NCI-H1694 (cell line): ENCODE results near the gene STX8.
"Not testable (repeated sequence)": the region's sequence is repeated elsewhere in the genome, so short reads cannot be mapped to it uniquely, and the experiment has no call there.

ENCODE experiments used
- DNase-seq: peaks from one replicate; lab custom pipeline; 2025; lab: John Stamatoyannopoulos, UW

STX8 gene

GRCh38 chr17:9499041-9499440, 76.6 kb downstream of the STX8 start:
- DNase-seq = no peak

GRCh38 chr17:9498490-9498889, 77.1 kb downstream of the STX8 start:
- DNase-seq = no peak

- DNase-seq = no peak
Observed at GRCh38 chr17:9488556-9488955, 87.1 kb downstream of the STX8 start.

DNA sequence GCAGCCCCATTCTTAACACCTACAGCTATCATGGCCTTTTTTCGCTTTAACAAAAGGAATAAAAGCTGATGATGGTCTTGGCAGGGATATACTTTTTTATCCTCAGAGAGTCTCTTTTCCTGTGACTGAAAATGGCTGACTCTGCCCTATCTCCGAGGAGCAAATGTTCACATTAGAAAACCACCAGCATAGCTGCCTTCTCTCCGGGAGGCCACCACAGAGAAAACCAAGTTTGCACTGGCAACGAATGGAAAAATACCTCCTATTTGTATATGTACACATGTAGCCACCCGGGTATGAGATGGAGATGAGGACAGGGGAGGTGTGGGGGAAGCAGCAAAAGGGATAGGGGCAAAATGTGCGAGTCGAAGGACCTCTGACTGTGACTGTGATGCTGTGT, 88.2 kb downstream of the STX8 start:
- DNase-seq = no peak

GRCh38 chr17:9484789-9485188, 90.8 kb downstream of the STX8 start:
- no peak for DNase-seq

- no peak for DNase-seq
Observed at GRCh38 chr17:9479964-9480363, 95.7 kb downstream of the STX8 start.

DNA sequence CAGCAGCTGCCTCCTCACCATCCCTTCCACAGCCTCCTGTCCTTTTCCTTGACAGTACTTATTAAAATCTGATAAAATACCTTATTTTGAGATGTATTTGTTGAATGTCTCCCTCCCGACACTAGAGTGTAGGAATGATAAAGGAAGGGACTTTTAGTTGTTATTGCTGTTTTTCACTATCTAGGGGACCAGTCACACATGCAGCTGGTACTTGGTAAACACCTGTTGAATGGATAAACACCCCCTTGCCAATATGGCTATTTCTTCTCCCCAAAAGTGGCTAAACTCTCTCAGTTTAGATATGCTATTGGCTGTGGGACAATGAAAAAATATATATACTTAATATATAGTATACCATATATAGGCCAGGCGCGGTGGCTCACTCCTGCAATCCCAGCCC, 96.7 kb downstream of the STX8 start:
- no peak for DNase-seq

DNA sequence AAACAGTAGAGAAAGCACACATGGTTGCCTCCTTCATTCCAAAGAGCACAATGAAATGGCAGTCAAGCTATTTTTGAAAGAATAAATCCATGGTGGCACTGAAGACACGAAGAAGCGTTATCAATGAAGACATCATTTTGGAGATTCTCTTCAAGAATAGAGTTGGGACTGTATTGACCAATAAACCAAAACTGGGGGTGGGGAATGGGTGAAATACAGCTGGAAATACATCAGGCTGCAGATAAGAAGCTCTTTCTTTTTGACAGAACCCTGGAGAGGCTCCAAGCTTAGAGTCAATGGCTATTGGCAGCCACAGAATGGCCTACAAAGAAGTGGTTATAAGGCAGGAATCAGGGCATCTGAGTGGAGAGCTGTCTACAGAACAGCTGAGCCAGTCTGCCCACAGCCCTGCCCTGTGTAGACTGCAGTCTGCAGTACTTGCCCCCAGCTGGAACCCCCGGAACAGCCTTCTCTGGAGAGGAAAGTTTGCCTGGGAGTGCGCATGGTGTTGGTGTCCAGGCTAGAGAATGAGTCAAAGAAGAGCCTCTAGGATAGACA, 100.4 kb downstream of the STX8 start:
- DNase-seq = no peak

- no peak for DNase-seq
Observed at GRCh38 chr17:9473711-9474110, 101.9 kb downstream of the STX8 start.

- no peak for DNase-seq
Observed at GRCh38 chr17:9472541-9472940, 103.1 kb downstream of the STX8 start.

- DNase-seq = no peak
Observed at GRCh38 chr17:9472094-9472493, 103.5 kb downstream of the STX8 start.

DNA sequence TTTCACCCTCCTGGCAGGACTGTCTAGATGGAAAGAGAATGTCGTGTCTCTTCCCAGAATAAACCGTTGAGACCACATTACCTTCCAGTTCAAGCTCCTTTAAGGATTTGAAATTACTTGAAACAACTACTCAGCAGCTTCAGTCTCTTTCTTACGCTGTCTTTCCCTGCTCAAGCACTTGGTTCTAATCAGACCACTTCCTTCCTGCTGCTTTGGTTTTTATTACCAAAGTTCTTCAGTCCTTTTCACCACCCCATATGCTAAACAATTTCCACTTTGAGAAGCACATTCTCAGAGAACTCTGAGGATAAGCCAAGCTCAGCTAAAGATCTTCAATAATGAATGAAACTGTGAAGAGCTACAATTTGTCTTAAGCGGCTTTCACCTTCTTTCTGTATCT, 105.4 kb downstream of the STX8 start:
- DNase-seq = no peak

DNA sequence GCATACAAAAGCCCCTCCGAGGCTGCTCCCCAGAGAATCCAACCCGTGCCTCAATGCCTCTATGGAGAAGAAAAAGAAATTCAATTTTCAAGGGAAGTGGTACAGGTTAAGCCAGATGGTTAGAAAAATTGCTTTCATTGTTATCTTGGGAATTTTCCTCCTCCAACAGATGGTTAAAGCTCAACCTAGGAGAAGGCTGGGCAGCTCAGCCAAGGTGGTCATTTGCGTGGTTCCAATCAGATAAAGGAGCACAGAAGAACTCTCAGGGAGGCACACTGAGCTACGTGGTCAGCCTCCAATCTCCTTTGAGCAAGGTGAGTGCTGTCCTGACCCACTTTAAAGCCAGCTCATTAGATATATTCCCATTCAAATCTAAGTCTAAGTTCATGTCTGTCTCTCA, 106.7 kb downstream of the STX8 start:
- DNase-seq = no peak

GRCh38 chr17:9468532-9468931, 107.1 kb downstream of the STX8 start:
- no peak for DNase-seq

GRCh38 chr17:9467518-9467917, 108.1 kb downstream of the STX8 start:
- no peak for DNase-seq

DNA sequence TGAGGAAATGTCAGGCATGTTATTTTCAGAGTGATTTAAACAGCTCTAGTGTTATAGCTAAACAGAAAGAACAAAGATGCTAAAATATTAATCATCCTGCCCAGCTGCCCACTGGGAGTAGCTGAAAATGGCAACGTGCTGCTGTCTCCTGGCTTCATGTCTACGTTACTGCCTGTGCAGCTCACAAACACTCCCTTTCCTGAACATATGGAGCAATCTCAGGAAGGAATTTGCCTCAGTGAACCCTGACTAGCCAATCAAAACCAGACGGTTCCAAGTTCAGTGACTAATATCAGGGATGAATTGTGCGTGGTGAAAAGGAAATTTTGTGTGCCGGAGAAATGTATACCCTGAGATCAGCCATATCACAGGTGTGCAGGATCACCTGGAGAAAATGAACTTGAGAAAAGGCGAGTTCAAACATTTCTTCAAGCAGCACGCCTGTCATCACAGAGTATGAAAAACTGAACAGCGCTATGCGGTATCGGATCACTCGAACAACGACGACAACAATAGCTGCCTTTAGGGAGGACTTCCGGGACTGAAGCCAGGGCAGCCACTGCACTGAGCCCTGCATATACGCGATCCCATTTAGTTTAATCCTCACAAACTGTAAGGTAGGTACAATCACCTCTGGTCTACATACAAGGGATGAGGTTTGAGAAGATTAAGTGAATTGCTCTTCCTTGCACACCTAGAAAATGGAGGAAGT, 110.3 kb downstream of the STX8 start:
- peak; percentile 1 for DNase-seq

- DNase-seq = no peak
Observed at GRCh38 chr17:9457005-9457404, 118.6 kb downstream of the STX8 start.

DNA sequence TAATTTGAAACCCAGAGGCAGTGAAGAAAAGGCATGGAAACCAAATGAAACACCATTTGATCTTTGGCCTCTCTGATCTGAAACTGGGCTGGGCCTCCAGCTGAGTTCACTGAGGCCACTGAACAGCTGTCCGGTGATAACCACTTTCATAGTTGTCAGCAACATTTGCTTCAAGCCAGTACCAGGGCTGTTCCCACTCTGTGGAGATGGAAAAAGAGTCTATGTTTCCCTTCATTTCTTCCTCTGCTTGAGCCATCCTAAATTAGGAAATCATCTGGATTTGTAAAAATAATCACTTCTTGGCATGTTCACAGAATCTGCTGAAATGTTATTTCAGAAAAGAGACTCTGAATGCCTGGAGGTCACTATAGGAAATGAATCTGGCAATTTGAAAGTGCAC, 119.3 kb downstream of the STX8 start:
- DNase-seq = no peak

DNA sequence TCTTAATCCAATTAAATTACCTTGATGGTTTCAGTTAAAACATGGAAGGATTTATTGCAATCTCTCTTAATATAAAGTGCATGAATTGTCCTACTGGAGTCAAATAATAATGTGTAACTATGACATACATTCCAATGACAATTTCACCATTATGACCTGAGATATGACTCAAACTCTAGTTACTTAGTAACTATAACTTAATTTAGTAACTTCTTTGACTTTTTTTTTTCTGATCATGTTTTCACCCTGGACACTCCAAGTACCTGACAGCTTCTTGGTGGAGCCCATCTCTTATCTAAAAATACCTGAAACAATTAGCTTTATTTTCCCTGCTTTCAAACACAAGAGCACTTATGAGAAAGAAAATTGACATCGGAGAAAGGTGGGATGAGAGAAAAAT, 123.7 kb downstream of the STX8 start:
- DNase-seq = no peak

DNA sequence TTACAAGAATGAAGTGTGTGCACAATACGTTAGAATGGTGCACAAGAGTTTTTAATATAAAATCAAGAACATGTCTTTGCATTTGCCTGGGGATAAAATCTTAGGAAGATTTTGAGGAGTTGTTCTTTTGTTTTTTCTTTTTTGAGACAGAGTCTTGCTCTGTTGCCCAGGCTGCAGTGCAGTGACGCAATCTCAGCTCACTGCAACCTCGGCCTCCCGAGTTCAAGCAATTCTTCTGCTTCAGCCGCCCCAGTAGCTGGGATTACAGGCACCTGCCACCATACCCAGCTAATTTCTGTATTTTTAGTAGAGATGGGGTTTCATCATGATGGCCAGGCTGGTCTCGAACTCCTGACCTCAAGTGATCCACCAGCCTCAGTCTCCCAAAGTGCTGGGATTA, 128.3 kb downstream of the STX8 start:
- not testable (repeated sequence) for DNase-seq

DNA sequence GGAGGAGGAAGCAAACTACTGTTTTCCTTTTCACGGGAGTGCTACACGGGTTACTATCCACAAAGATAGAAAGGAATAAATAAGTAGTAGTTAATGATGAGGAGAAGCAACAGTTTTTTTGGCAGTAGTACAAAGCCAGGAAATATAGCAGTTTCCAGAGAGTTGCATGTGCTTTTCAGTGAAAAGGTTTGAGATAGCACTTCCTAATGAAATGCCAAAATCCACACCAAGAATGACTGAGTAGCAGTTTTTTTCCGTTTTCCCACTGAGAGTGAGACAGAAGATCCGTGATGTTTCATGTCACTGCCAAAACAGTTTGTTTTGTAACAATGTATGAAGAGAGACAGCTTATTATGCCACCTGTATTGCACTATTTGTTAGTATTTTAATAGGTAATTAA, 129.1 kb downstream of the STX8 start:
- DNase-seq = no peak

- no peak for DNase-seq
Observed at GRCh38 chr17:9445424-9445823, 130.2 kb downstream of the STX8 start.

DNA sequence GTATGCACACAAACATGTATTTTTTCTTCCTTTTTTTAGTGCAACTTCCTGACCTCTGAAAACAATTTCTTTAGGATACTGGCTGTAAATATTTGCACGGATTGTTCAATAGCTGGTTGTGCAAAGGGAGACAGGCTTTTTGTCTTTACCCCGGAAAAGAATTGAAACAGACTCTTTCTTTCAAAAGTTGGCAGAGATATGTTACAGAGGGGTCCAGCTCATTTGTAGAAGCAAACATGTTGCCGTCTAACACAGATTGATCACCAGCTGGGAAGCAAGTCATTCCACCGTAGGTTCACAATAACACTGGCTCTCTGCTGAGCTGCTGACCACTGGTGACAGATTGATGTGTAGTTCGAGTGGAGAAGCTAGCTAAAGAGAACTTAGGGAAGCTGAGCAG, 130.9 kb downstream of the STX8 start:
- no peak for DNase-seq

DNA sequence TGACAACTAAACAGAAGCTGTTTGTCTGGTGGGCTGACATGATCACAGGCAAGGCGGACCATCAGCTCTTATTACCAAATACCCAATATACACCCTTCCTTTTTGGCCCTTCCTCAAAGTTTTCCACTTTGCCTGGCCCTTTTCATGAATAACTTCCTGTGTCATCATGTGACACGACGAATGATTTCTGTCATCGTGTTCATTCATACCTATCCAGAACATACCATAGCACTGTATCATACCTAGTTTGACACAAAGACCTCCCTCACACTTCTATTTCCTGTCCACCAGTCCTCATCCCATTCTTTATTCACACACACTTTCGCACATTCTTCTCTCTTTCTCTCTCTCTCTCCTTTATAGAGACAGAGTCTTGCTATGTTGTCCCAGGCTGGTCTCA, 131.8 kb downstream of the STX8 start:
- no peak for DNase-seq
